ENCODE results near the gene RRP8.

The RRP8 gene

GRCh38 chr11:6614446-6614845 lies 11.0 kb upstream of the RRP8 start:
- peaks cover 17% of the 10 kb centered on the region for H3K79me2 ChIP-seq (ENCODE audit: low read length)
- no peak overlapping the region for H3K4me3 ChIP-seq (ENCODE audit: low read length)
- no peaks in the 10 kb centered on the region for H4K20me1 ChIP-seq (ENCODE audit: insufficient read depth, low read length)
- H3K27me3 ChIP-seq (ENCODE audit: low read depth, low read length) = no peaks in the 10 kb centered on the region
- H3K36me3 ChIP-seq (replicated peaks; ENCODE audit: low read depth, low read length) = peaks cover 29% of the 10 kb centered on the region
- TF ChIP-seq EZH2phosphoT487 (IDR thresholded peaks at IDR 0.05; ENCODE audit: low read depth) (no peak), CTCF (IDR thresholded peaks at IDR 0.05; ENCODE audit: low read depth, low read length) (no peak)
- H3K4me2 ChIP-seq (ENCODE audit: low read length) = no peak overlapping the region
- no peaks in the 10 kb centered on the region for H3K9me3 ChIP-seq (ENCODE audit: insufficient read depth, low read length)
- peaks cover 27% of the 10 kb centered on the region for H3K4me1 ChIP-seq (ENCODE audit: low read length)
- no peak overlapping the region for H3K9ac ChIP-seq (ENCODE audit: low read length)
- no peak overlapping the region for H2AFZ ChIP-seq (ENCODE audit: low read depth, low read length)
- H3K27ac ChIP-seq (ENCODE audit: low read length) = no peak overlapping the region

DNA sequence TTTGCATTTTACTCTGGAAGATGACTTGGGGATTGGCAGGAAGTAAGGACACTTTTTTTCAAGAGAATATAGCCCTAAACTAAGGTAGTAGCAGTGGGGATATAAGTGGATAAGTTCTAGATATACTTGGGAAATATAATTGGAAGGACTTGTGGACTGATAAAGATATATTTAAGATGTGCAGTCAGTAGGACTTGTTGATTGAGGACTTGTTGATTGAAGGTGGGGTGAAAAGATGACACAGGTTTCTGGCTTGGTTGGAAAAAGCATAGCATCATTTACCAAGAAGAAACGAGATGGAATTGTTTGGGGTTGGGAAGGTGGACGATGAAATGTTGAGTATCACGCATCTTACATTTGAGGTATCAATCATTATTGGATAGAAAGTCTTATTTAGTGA lies 10.1 kb upstream of the RRP8 start:
- H3K27ac ChIP-seq (ENCODE audit: low read length) = peak overlapping the region; percentile 97
- TF ChIP-seq CTCF (IDR thresholded peaks at IDR 0.05; ENCODE audit: low read depth, low read length) (no peak), EZH2phosphoT487 (IDR thresholded peaks at IDR 0.05; ENCODE audit: low read depth) (no peak)
- H4K20me1 ChIP-seq (ENCODE audit: insufficient read depth, low read length) = no peaks in the 10 kb centered on the region
- peak overlapping the region; percentile 71; the same call in 1 of the 2 replicates for H3K4me2 ChIP-seq (ENCODE audit: low read length)
- peaks cover 38% of the 10 kb centered on the region for H3K36me3 ChIP-seq (replicated peaks; ENCODE audit: low read depth, low read length)
- H3K4me1 ChIP-seq (ENCODE audit: low read length) = peaks cover 23% of the 10 kb centered on the region
- no peaks in the 10 kb centered on the region for H3K9me3 ChIP-seq (ENCODE audit: insufficient read depth, low read length)
- H3K4me3 ChIP-seq (ENCODE audit: low read length) = no peak overlapping the region
- H3K9ac ChIP-seq (ENCODE audit: low read length) = no peak overlapping the region
- no peaks in the 10 kb centered on the region for H3K27me3 ChIP-seq (ENCODE audit: low read depth, low read length)
- H3K79me2 ChIP-seq (ENCODE audit: low read length) = peaks cover 13% of the 10 kb centered on the region
- H2AFZ ChIP-seq (ENCODE audit: low read depth, low read length) = no peak overlapping the region

DNA sequence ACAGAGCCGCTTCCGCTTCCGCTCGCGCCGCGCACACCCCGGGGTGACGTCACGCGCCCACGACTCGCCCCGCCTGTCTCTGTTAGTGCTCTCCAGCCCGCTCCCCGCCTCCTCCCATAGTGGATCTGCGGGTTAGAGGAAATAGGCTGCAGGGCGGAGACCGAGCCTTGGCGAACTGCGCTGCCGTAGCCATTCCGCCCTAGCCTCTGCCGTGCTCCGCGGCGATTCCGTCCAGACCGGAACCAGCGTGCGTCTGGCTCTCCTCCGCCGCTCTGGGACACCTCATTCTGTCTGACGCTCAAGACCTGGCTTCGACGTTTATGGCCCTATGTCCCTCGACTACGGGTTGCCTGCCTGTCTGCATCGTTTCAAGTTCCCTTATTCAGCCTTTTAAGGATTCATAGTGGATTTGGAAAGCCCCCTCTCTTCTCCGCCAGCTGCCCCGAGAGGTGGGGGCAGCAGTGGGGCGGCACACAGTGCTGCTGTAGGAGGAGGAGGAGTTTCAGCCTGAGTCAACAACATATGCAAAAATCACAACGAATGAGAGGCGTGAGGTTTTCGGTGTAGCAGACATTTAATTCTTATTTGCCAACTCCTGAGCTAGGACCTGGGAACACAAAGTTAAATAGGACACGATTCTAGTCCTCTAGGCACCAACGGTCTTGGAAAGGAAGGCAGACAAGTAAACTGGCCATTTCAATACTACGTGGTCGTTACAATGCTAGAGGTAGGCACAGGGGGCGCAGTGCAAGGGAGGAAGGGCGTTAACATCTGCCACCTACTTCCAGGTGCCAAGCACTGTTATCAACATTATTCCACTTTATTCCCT lies 9.0 kb upstream of the RRP8 start, which contains the start of gene TAF10:
TSS of gene TAF10 (minus strand) at position 4 of the 829 bp plus-strand sequence. CDS start 27 bp downstream, outside the sequence.
- Histone ChIP-seq H3K9ac (ENCODE audit: low read length) (peak within 1 kb of the TSS; percentile 96), H3K4me2 (ENCODE audit: low read length) (peak within 1 kb of the TSS; percentile 90), H3K36me3 (replicated peaks; ENCODE audit: low read depth, low read length) (peaks cover 46% of the 10 kb centered on the region), H3K4me1 (ENCODE audit: low read length) (peaks cover 24% of the 10 kb centered on the region), H4K20me1 (ENCODE audit: insufficient read depth, low read length) (0 out of 2 replicates have a peak, but pooled peaks cover 3% of the 10 kb centered on the region), H3K27ac (ENCODE audit: low read length) (peak within 1 kb of the TSS; percentile 97), H3K27me3 (ENCODE audit: low read depth, low read length) (no peaks in the 10 kb centered on the region), H2AFZ (ENCODE audit: low read depth, low read length) (peak within 1 kb of the TSS; percentile 67; the same call in 1 of the 2 replicates), H3K4me3 (ENCODE audit: low read length) (peak within 1 kb of the TSS; percentile 86), H3K9me3 (ENCODE audit: insufficient read depth, low read length) (no peaks in the 10 kb centered on the region), H3K79me2 (ENCODE audit: low read length) (peaks cover 19% of the 10 kb centered on the region)
- TF ChIP-seq EZH2phosphoT487 (IDR thresholded peaks at IDR 0.05; ENCODE audit: low read depth) = no peak
- TF ChIP-seq CTCF (IDR thresholded peaks at IDR 0.05; ENCODE audit: low read depth, low read length) = peak; percentile 62

DNA sequence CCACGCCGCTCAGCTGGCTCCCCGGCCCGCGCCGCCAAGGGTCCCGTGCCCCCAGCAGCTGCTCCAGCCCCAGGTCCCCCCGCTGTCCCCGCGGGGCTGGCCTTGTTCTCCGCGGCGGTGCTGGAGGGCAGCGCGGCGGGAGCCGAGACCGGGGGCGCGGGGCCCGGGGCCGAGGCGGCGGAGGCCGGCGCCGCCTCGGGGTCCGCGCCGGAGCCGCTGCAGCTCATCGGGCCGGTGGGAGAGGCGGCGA lies 8.5 kb upstream of the RRP8 start:
- Histone ChIP-seq H3K9ac (ENCODE audit: low read length) (peak overlapping the region; percentile 73), H3K27ac (ENCODE audit: low read length) (peak overlapping the region; percentile 97), H4K20me1 (ENCODE audit: insufficient read depth, low read length) (0 out of 2 replicates have a peak, but pooled peaks cover 4% of the 10 kb centered on the region), H2AFZ (ENCODE audit: low read depth, low read length) (no peak overlapping the region), H3K4me3 (ENCODE audit: low read length) (peak overlapping the region; percentile 86), H3K79me2 (ENCODE audit: low read length) (peaks cover 19% of the 10 kb centered on the region), H3K4me2 (ENCODE audit: low read length) (peak overlapping the region; percentile 90), H3K27me3 (ENCODE audit: low read depth, low read length) (no peaks in the 10 kb centered on the region), H3K9me3 (ENCODE audit: insufficient read depth, low read length) (no peaks in the 10 kb centered on the region), H3K4me1 (ENCODE audit: low read length) (peaks cover 29% of the 10 kb centered on the region), H3K36me3 (replicated peaks; ENCODE audit: low read depth, low read length) (peaks cover 46% of the 10 kb centered on the region)
- TF ChIP-seq CTCF (IDR thresholded peaks at IDR 0.05; ENCODE audit: low read depth, low read length) = no peak
- TF ChIP-seq EZH2phosphoT487 (IDR thresholded peaks at IDR 0.05; ENCODE audit: low read depth) = no peak
